Left lobe of liver (tissue), 1 donor: ENCODE measurements around the gene PGD. TPM values are rescaled to one million over a fixed set of nuclear protein-coding genes. Genes with fewer than 3 reads are reported as not detected.

ENCODE experiments used
- total RNA-seq: library from RNA; stranded (reverse); gene quantifications from one replicate; pipeline ENCODE4 v1.2.1, GENCODE V29; 2021
- donor health status: DM: no; HTN: yes; CAD: no.

The PGD gene
- total RNA-seq, 1 donor from 2014 or later = 51.2 TPM

Other genes starting within 250 kb of the PGD start
- 28.5 TPM for gene KIF1B, start 188.5 kb upstream of the PGD start, total RNA-seq
- 9.7 TPM for gene CENPS, start 31.4 kb downstream of the PGD start, total RNA-seq
- gene CORT, start 51.0 kb downstream of the PGD start, total RNA-seq = not detected
- 19.4 TPM for gene DFFA, start 73.5 kb downstream of the PGD start, total RNA-seq
- 24.0 TPM for gene PEX14, start 75.9 kb downstream of the PGD start, total RNA-seq